Stimulated activated CD4-positive, alpha-beta T cell treated with anti-CD3 and anti-CD28 coated beads, Interleukin-4, amount 100 ng/mL, for 48 hours (primary cell): ENCODE measurements around the gene GPR12.

Source experiments
- DNase-seq, 2 donors: peaks; one replicate each; pipeline ENCODE4 v3.0.0-alpha.2; 2020; ENCODE audit warnings: low read depth in 2 of 2

GPR12 gene, protein sequence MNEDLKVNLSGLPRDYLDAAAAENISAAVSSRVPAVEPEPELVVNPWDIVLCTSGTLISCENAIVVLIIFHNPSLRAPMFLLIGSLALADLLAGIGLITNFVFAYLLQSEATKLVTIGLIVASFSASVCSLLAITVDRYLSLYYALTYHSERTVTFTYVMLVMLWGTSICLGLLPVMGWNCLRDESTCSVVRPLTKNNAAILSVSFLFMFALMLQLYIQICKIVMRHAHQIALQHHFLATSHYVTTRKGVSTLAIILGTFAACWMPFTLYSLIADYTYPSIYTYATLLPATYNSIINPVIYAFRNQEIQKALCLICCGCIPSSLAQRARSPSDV

DNA sequence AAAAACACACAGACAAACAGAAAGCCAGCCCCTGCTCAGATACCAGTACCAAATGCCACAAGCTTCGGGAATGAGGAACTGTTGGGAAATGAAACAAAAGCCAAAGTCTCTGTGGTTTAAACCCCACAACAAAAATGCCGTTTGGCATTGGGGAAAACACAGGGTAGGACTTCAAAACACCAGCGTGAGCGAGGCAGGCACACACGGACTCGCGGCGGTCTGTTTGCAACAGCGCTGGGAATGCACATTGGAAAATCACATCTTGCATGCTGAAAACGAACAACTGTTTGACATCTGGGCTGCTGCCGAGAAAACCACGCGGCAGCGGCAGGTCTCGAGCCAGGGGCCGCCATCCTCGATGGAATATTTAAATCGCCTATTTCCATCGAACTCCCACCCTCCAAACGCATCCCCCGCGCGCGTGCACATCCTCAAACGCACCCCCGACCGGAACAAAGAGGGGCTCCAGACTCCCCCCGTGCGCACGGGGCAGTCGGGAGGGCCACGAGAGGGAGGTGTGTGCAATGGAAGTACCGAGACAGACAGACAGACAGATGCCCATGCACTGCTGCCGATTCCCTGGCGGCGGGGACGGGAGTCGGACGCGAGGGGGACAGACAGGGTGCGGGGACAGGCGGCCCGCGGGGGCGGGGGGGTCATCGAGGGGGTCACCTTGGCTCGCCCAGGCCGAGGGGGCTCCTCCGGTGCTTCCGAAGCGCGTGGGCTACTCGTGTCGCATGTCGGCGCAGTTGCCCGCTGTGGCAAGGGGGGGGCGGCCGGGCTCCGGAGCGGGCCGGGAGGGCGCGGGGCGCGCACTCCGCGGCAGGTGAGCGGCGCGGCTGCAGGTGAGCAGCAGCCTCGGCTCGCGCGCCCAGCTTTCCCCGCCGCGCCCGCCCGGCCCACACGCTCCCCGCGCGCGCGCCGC, at the start of gene GPR12:
TSS of gene GPR12 (minus strand) at position 880 of the 925 bp plus-strand sequence. CDS start 959 bp downstream, outside the sequence.
- no peak for DNase-seq

DNA sequence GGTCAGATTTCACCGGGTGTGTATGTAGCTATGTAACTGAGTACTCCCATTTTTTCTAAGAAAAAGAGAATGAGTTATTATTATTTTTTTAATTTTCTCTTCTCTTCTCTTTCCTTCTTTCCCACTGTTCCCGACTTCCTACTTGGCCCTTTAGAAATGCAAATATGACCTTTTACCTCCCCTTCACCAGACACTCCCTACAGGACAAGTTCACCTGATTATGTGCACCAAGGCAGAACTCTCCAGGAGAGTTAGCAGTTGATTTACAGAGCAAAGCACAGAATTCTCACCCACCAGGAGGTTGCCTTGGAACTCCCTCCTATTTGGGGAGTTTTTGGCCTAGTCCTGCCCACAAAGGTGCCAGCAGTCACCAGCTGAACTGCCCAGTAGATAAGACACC, 49.5 kb upstream of the GPR12 start:
- no peak for DNase-seq

DNA sequence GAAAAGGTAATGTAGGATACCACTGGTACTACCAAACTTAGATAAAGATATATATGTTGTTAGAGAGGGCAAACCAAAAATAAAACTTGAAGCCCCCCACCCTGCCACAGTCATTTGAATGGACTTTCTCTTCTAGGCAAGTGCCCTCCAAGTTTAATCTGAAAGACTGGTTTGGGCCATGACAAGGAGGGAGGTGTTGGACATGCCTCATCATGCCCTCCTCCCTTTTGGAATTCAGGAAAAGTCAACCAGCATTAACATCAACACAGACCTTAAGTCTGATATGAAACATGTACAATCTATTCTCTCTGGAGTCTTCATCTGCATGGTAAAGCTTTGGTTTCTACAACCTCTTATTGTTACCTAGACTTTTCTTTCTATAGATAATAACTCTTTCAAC, 46.3 kb upstream of the GPR12 start:
- no peak for DNase-seq

DNA sequence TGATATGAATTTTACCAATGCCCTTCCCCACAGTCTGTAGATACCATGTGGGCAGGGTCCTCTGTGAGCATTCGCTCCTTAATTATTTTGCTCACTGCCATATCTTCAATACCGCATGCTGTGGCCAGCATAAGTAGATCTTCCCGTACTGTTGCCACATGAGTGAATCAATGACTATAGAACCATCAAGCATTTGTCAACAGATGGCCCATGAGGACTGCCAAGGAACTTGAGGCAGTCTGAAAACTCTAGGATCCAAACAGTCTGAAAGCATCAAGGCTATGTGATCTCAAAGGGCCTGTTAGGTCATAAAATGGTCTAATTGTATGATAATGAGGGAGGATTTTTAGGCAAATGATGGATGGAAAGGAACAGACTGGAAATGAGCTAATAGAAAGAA, 27.4 kb upstream of the GPR12 start:
- DNase-seq: no peak

DNA sequence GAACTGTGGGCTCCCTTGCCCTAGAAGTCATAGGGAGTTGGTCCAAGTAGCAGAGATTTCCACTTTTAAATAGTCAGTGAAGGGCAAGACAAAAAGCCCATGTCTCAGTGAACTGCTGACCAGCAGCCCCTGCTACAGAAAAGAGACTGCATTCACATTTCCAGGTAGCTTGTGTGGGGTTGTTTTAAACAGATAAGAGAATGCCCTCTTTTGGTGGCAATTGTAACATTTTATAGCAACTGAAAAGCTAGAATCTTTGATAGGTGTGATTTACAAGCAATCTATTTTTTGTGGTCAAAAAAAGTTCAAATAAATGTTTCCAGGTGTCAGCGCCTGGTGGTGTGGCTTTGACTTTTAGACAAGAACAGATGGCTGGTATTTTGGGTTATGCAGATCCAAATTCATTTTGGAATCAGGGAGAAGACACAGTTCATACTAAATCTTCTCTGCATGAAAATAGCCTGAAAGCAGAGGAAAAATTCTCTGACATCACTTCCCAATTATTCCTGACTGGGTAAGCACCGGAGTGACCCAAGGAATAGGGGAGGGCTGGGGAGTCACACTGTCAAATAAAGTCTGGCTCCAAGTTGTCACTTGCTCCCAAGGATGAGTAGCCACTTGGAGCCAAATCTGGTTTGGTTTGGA, 26.2 kb upstream of the GPR12 start:
- DNase-seq: no peak

DNA sequence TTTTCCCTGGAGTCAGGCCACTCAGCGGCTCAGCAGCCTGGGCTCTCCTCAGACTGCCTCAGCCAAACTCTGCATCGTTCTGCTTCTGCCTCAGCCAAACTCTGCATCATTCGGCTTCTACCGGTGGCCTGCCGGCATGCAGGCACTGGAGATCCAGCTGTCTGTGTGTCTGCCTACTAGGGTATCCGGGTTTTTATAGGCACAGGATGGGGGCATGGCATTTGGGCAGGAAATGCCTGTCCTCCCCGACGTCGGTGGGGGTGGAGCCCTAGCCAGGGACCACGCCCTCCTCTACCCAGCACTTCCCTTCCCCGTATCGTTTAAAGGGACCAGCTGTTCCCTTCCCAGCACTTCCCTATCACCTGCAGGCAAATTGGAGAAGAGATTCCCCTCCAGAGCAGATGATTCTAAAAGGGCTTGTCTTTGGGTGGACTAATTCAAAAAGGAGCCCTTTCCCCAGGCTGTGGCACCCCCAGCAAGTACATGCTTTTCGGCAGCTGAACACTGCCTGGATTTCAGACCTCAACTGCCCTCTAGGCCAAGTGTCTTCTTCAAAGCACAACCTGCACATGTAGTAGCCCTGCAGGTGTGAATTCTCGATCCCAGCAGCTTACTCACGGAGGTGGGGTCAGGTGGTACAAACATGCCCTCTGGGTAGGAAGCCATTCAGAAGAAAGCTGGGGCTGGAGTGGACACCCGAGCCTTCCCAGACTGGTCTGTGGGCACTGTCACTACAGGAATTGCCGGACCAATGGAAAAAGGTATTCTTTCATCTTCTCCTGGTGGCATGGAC, 25.4 kb upstream of the GPR12 start:
- DNase-seq: peak; percentile 14 to 33

DNA sequence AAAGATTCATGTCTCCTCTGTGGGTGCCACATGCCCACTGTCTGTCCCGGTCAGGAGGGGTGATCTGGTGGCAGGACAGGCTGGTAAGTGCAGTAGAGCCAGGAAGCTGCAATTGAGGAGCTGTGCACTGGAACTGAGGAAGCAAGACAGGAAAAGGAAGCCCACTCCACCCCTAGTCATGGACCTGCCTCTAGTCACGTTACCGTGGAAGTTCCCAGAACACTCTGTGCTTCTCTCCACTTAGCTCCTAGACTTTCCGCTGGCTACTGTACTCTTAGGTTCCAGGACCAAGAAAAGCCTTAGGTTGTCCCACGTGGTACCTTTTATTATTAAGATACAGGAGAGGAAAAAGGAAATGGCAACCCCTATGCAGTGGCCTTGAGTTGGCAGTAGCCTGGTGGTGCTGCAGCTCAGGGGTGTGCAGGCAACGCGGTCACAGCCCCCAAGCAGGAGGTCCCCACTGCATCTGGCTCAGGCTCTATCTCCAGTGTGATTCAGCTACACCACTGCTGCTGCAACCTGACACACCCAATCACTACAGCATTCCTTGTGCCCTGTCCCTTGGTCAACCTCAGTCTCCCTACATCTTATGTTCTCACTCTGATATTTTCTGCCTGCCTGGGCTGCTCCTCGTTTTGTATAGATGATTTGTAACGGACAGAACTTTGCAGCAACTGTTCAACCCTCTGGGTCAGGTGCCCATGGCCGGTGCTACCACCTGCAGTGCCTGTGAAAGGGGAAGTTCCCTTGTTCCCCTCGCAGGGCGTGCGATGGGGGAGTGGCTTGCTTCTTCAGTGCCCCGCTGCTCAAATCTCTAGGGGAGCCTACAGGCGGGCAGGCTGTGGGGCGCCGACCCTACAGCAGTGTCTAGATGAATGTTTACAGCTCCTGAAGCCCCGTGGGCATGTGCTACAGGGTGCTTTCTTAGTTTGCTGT, 24.4 kb upstream of the GPR12 start:
- no peak for DNase-seq

DNA sequence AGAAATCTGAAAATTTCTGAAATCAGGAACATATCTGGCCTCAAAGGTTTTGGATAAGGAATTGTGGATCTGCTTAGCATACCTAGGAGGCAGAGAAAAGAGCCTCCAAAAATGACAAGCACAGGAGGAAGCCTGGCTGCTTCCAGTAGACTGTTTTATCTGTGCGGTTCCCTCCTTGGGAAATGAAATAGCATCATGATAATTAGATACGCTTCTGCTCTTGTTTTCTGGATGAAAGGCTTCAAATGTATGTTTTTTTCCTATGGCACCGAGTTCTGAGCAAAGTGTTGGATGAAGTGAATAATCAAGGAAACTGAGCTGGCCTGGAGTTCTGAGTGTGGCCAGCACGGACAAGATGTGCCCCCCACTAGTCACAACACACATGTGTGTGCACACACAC, 19.8 kb upstream of the GPR12 start:
- DNase-seq: no peak

DNA sequence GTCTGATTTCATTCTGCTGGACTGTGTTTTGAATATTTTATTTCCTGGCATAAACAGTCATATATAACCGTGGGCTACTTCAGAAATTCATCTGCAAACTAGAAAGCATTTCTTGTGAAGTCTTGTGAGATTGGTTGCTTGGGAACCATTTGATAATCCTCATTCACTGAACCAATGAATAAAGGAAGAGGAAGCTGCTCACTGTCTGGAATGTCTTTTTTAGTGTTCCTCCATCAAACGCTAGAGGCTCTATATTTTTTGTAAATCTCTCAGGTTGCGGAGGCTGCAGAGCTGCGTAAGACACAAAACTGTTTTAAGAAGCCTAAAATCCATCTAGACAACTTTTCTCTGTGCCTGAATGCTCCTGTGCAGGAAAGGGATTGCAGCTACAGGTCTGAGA, 18.7 kb upstream of the GPR12 start:
- DNase-seq: no peak

DNA sequence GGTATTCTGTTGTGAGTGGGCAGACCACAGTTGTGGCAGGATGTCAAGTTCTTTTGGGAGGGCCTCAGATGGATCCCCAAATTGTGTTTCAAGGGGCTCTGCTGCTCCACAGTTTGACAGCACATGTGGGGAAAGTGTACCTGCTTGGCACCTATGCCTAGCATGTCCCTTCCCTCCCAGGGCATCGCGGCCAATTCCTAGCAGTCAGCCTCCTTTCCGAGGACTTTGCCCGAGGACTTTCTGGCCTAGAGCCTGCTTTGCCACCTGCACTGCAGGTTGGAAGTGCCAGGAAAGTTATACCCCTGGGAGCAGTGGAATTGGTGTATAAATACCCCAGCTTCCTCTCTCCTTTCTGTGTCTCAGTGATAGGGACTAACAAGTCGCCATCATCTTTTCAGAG, 11.9 kb upstream of the GPR12 start:
- no peak for DNase-seq

DNA sequence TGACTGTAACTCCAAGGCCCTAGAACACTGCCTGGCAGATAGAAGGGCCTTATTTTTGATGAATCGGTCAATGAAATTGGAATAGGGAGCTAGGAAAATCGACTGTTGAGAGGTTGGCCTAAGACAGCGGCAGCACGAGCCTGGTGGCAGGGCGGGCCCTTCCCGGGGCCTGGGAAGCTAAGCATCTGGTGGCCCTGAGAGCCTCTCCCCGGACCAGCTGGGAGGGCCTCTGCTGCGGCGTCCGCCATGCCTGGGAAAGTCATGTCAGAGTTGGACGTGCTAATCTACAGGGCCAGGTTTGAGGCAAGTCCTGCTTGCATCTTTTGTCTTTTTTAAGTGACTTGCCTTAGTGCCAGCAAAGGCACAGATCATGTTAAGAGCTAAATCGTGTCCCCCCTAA, 11.2 kb upstream of the GPR12 start:
- DNase-seq: no peak

DNA sequence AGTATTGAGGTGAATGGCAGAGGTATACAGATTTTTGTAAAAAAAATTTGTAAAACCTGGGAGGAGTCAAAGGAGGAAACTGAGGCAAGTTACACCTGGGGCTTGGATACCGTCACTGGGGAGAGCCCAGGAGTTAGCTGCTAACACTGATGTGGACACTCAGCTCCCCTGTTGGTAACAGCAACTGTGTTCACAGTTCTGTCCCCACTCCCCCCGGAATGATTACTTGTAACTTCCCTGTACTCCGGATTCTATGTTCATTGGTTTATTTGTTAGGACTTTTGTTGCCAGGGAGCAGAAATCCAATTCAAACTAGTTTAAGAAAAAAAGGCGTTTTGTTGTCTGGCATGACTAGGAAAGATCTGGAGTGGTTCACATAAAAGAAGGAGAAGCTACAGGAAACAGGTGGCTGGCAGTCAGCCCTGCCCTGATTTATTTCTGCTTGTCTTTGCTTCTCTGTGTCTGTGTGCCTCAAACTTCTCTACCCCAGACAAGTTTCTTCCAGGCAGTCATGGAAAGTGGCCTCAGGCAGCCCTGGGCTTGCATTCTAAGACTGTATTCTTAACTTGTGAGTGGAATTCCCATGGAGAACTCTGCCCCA, 2.3 kb upstream of the GPR12 start:
- no peak for DNase-seq

DNA sequence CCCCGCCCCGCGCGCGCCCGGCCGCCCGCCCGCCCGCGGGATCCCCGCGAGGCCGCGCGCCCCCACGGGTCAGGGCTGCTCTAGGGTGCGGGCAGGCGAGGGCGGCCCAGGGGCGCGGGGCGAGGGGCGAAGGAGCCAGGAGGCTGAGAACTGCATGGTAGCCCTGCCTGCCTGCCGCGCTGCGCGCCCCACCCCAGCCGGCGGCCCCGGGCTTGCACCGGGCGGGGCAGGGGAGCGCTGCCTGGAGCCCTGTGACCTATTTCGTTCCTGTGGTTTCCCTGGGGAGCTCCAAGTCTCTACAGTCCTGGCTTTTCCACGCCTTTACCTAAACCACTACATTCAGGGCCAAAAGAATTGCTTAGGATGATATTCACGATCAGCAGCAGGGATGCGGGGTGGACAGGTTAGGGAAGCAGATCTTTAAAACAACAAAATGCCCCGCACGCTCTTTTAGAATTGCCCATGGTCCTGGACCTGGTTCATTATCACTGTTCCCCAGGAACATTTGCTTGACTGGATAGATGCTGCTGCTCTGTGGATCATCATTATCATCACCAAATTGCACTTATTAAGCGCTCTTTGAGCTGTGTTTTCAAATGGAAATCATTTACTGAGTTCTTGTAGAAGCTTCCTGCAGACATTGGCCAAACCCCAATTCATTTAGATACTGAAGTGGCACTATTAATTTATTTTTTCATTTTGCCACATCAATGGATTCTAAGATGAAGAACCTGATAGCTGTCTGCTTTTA, 421 bp upstream of the GPR12 start:
- DNase-seq: no peak

DNA sequence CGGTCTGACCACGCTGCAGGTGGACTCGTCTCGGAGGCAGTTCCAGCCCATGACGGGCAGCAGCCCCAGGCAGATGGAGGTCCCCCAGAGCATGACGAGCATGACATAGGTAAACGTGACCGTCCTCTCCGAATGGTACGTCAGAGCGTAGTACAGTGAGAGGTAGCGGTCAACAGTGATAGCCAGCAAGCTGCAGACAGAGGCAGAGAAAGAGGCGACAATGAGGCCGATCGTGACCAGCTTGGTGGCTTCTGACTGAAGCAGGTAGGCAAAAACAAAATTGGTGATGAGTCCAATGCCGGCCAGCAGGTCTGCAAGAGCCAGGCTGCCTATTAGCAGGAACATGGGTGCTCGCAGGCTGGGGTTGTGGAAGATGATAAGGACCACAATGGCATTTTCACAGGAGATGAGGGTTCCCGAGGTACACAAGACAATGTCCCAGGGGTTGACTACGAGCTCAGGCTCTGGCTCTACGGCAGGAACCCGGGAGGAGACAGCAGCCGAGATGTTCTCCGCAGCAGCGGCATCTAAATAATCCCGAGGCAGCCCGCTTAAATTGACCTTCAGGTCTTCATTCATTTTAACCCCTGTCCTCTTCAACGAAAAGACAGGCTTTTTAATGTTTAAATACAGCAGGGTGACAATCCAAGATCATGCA, 1.2 kb downstream of the GPR12 start:
- no peak for DNase-seq

DNA sequence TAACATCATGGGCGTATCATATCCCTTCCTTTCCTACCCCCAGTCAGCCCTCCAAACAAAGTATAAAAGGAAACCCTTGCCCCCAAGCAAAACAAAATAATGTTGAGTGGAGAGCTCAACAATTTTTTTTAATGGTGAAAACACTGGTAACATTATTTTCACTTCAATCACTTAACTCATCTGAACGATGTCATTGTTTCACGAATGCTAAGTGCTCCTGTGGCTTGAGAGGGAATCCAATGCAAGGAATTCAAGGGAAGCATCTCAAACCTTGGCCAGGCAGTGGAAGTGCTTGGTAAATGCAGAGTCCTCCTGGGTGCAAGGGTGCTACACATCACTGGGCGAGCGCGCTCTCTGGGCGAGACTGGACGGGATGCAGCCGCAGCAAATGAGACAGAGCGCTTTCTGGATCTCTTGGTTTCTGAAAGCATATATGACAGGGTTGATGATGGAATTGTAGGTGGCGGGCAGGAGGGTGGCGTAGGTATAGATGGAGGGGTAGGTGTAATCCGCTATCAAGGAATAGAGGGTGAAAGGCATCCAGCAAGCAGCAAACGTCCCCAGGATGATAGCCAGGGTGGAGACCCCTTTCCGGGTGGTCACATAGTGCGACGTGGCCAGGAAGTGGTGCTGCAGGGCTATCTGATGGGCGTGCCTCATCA, 2.0 kb downstream of the GPR12 start:
- no peak for DNase-seq

DNA sequence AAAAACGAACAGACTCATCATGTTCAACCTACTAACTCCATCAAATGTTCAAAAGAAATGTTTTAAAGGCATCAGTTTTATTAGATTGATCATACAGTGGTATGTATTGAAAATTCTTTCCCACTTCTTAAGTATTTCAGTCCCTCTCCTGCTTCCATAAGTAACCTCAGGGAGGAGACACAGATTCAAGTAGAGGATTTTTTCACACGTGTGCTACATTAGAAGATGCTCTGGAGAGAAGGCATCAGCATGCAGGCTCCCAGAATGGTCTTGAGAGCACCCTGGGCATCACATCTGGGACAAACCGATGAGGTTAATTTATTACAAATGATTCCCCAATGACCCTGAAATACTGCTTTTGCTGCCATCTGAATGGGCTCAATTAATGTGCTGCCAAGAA, 3.6 kb downstream of the GPR12 start:
- no peak for DNase-seq

DNA sequence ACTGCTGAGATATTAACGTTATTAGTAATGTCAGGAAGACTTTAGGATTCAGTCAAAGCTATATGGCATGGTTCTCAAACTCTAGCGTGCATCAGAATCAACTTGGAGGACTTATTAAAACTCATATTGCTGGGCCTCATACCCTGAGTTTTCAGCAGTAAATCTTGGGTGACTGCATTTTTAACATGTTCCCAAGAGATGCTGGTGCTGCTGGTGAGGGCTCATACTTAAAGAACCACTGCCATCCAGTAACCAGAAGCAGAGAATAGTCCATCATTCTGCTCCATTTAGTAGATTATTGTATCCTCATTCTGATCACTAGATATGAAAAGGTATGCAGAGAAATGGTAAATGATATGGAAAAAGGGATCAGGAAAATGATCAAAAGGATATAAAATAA, 7.9 kb downstream of the GPR12 start:
- no peak for DNase-seq

DNA sequence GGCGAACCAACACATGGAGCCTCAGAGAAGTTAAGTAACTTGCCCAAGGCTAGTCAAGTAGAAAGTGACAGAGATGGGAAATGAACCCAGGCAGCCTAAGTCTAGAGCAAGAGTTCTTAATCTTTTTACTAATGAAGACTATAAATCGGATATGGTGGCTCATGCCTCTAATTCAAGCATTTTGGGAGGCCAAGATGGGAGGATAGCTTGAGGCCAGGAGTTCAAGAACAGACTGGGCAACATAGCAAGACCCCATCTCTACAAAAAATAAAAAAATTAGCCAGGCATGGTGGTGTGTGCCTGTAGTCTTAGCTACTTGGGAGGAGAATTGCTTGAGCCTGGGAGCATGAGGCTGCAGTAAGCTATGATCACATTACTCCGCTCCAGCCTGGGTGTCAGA, 10.7 kb downstream of the GPR12 start:
- DNase-seq: no peak
